Stimulated activated CD8-positive, alpha-beta memory T cell treated with anti-CD3 and anti-CD28 coated beads, Interleukin-12 subunit alpha, Interleukin-12 subunit beta, amount 100 ng/mL, for 1 hour (primary cell): ENCODE data around the gene TCEA2.
A peak's percentile ranks its signal among the peaks of the same experiment; 100 is the strongest.

ENCODE experiments used
- DNase-seq: peaks from one replicate; pipeline ENCODE4 v3.0.0-alpha.2; 2020; ENCODE audit warnings: low read depth

Gene TCEA2

DNA sequence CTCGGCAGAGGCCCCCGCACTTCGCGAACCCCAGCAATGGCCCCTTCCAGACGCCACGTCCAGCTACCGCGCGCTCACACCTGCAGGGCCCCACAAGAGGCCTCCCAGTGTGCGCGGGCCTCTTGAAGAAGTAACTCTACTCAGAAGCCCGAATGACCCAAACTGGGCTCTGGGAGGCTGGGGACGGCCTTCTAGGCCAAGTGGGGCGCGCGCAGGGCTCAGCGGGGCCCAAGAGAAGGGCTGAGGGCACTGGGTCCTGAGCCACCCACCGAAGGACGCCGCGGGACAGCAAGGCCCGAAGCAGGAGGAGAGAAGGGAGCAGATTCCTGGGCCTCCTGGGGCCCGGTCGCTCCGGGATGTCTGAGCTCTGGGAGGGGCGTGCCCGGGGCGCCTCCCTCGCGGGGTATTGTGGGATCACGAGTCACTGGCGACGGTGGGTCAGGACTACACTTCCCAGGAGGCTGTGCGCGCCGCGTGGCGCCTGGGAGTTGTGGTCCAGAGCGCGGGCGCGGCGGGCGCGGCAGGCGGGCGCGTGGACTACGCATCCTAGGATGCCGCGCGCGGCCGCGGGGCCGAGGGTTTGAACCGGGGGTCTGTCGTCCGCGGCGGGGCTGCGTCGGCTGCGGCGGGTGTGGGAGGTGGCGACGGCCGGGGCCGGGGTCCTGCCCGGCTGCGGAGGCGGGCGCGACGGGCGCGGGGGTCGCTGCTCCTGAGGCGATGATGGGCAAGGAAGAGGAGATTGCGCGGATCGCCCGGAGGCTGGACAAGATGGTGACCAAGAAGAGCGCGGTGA lies at the start of gene TCEA2:
Gene TCEA2 (plus strand): TSS at position 603 of the 793 bp plus-strand sequence. CDS start 115 bp downstream, at position 718.
- peak; percentile 88 for DNase-seq

DNA sequence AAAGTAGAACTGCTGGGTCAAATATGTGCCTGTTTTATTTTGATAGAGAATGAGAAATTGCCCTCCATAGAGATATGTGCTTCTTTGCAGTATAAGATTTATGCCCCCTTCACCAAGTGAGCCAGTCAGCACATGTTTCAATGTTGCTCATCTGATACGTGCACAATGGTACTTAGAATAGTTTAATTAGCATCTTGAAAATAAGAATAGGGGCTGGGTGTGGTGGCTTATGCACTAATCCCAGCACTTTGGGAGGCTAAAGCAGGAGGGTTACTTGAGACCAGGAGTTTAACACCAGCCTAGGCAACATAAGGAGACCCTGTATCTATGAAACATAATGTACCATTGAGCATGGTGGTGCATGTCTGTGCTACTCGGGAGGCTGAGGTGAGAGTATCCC lies 47.4 kb upstream of the TCEA2 start:
- DNase-seq = no peak

GRCh38 chr20:64021124-64021975 lies 41.6 kb upstream of the TCEA2 start:
- DNase-seq = no peak

- DNase-seq = no peak
Measured at GRCh38 chr20:64022671-64023360, 40.2 kb upstream of the TCEA2 start.

DNA sequence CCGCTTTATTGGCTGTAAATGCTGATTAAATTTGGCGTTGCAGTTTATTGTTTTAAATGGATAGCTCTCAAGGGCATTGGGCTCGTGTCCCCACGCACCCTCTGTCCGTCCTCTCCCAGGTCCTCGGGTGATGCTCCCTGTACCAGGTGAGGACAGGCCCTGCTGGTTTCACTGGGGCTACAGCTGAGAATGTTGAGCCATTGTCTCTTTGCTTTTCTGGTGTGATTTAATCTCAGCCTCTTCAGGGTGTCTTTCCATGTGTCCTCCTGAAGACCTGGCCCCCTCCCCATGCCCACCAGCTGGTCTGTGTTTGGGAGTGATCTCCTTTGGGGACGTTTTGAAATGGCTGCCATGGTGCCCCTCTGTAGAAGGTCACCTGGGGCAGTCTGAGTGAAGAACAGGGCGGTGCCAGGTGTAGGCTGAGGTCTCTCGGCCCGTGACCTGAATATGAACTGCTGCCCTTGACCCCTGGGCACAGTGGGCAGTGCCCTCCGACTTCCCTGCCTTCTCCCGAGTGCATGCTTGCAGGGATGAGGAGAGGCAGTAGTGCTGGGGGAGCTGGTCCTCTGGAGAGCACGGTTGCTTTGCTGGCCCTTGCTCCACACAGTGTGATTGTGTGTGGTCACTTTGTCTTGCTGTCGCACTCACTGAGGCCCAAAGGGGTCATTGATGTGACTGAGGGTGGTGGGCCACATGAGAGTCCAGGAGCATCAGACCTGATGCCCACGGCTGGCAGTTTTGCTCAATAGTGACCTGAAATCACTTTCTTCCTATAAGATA lies 39.4 kb upstream of the TCEA2 start:
- no peak for DNase-seq

GRCh38 chr20:64024141-64024990 lies 38.6 kb upstream of the TCEA2 start:
- no peak for DNase-seq

- no peak for DNase-seq
Measured at GRCh38 chr20:64025101-64025825, 37.7 kb upstream of the TCEA2 start.

DNA sequence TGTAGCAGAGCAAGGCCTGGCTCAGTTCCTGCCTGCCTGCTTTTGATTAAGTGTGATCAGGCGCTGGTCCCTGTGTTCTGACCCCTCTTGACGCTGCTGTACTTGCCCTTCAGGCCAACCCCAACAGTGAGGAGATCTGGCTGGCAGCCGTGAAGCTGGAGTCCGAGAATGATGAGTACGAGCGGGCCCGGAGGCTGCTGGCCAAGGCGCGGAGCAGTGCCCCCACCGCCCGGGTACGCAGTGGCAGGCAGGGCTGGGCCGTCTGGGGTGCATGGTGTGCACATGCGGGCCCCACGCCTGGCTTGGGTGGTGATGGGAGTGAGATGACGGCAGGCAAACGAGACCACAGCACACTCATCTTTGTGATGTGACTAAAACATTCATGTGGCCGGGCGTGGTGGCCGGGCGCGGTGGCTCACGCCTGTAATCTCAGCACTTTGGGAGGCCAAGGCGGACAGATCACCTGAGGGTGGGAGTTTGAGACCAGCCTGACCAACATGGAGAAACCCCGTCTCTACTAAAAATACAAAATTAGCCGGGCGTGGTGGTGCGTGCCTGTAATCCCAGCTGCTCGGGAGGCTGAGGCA lies 37.1 kb upstream of the TCEA2 start:
- no peak for DNase-seq

- no peak for DNase-seq
Measured at GRCh38 chr20:64027981-64028685, 34.9 kb upstream of the TCEA2 start.

DNA sequence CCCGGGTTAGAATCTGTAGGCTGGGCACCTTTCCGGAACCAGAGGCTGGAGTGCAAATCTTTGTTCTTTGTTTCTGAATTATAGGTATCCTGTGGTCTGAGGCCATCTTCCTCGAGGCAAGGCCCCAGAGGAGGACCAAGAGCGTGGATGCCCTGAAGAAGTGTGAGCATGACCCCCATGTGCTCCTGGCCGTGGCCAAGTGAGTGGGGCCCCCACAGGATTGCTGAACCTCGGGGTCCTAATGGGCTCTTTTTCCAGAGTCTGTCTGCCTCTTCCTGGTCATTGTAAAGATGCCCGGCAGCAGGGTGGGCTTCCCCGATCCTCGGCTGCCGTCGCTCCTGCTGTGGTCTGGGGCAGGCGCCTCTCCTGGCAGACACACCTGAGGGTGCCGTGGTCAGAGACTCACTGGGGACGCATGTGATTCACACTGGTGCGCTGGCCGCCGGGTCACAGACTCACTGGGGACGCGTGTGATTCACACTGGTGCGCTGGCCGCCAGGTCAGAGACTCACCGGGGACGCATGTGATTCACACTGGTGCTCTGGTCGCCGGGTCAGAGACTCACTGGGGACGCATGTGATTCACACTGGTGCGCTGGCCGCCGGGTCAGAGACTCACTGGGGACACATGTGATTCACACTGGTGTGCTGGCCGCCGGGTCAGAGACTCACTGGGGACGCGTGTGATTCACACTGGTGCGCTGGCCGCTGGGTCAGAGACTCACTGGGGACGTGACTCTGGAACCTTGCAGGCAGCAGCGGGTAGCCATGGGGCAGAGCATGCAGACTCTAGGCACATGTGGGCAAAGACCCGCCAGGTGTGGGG lies 33.5 kb upstream of the TCEA2 start:
- DNase-seq = no peak

- DNase-seq = no peak
Measured at GRCh38 chr20:64030371-64031134, 32.4 kb upstream of the TCEA2 start.

DNA sequence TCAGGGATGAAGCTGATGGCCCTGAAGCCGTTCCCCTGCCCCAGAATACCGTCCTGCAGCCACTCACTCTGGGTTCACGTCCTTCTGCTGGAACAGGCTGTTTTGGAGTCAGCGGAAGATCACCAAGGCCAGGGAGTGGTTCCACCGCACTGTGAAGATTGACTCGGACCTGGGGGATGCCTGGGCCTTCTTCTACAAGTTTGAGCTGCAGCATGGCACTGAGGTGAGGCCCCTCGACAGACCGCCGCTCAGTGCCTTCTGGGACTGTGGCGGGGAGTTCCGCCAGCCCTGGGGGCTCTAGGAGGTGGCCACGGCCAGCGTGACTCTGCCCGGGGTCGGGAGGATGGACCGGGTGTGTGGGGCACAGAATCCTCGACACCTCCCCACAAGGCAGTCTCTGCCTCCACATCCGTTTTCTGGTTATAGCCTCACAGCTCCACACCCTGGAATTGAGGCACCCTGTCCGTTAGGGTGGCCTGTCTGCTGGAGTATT lies 31.1 kb upstream of the TCEA2 start:
- DNase-seq = no peak

- no peak for DNase-seq
Measured at GRCh38 chr20:64032706-64033624, 30.0 kb upstream of the TCEA2 start.

- DNase-seq = no peak
Measured at GRCh38 chr20:64033981-64034493, 29.0 kb upstream of the TCEA2 start.

DNA sequence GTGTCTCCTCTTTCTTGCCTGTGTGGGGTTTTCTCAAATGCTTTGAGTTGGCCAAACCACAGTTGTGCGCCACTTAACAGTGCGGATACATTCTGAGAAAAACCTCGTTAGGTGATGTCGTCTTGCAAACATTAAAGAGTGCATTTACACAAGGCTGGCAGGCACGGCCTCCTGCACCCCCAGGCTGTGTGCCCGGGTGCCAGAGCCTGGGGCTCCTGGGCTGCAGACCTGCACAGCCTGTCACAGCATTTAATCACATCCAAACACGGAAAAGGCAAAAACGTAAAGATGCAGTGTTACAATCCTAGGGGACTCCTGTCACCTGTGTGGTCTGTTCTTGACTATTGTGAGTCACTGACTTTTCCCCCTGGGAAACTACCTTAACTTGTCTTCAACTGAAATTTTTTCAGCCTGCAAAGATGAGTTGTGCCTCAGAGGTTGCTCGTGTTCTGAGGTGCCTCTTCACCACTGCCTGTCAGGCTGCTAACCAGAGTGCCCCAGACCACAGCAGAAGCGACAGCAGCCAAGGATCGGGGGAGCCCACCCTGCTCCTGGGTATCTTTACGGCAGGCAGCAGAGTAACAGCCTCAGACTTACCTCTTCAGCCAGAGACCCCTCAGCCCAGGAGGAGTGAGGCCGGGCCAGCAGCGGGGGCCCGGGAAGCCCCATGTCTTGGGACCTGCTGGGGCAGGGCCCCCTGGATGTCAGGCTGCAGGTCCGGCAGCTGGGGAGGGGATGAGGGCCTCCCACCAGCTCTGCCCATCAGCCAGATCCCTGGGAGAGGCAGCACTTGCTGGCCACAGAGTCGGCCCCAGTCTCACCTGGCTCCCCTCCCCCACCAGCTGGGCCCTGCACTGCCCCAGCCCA lies 27.7 kb upstream of the TCEA2 start:
- DNase-seq = no peak
